NB4 (cell line): ENCODE results near the gene RABEP2.

Source experiments
- DNase-seq: peaks from one replicate; pipeline ENCODE4 v3.0.0; 2010; ENCODE audit warnings: low read depth
- H3K4me3 ChIP-seq: one replicate; pipeline ENCODE4 v1.5.1; 2011; ENCODE audit warnings: mild to moderate bottlenecking, low read depth, low read length, moderate library complexity
- CTCF ChIP-seq: IDR thresholded peaks from one replicate; pipeline ENCODE4 v1.5.1; 2012; ENCODE audit warnings: low read depth, low read length
- MAX ChIP-seq: IDR thresholded peaks from 2 replicates; pipeline ENCODE4 v1.6.1; 2011; ENCODE audit warnings: low read depth, low read length
- MYC ChIP-seq: IDR thresholded peaks from 2 replicates; pipeline ENCODE4 v1.6.1; 2011; ENCODE audit warnings: low read depth, low read length
- POLR2A ChIP-seq: IDR thresholded peaks from 2 replicates; pipeline ENCODE4 v1.6.1; 2011; ENCODE audit warnings: mild to moderate bottlenecking; ENCODE audit not compliant: insufficient read length; ENCODE audit errors: extremely low read depth

The RABEP2 gene

GRCh38 chr16:28964072-28964471 is 39.0 kb upstream of the RABEP2 start:
- no peak overlapping the region for H3K4me3 ChIP-seq
- DNase-seq = no peak
- TF ChIP-seq MAX = no peak
- no peak for TF ChIP-seq MYC
- TF ChIP-seq POLR2A = no peak
- no peak for TF ChIP-seq CTCF

- no peak for DNase-seq
- H3K4me3 ChIP-seq = no peak overlapping the region
- TF ChIP-seq MYC (no peak), CTCF (no peak), POLR2A (no peak), MAX (no peak)
Observed at GRCh38 chr16:28958836-28959235, 33.8 kb upstream of the RABEP2 start.

GRCh38 chr16:28958216-28958615 is 33.2 kb upstream of the RABEP2 start:
- H3K4me3 ChIP-seq = no peak overlapping the region
- no peak for DNase-seq
- TF ChIP-seq POLR2A (no peak), MAX (no peak), MYC (no peak), CTCF (no peak)

- peak overlapping the region; percentile 88 for H3K4me3 ChIP-seq
- DNase-seq = peak; percentile 56
- TF ChIP-seq MAX = no peak
- no peak for TF ChIP-seq POLR2A
- TF ChIP-seq MYC = no peak
- TF ChIP-seq CTCF = no peak
Observed at GRCh38 chr16:28951410-28951943, 26.4 kb upstream of the RABEP2 start.

- H3K4me3 ChIP-seq = peak within 1 kb of the TSS; percentile 88
- TF ChIP-seq CTCF = no peak
- TF ChIP-seq MYC = peak; percentile 48
- TF ChIP-seq MAX = 0 out of 2 replicates have a peak, but pooled peaks have one; percentile 35
- peak; percentile 76 for TF ChIP-seq POLR2A
- peak; percentile 99 for DNase-seq
Observed at GRCh38 chr16:28950648-28951409, 25.8 kb upstream of the RABEP2 start, which contains the start of gene NFATC2IP. Gene NFATC2IP, plus strand, starts transcription at chr16:28950937. Its CDS starts 75 bp downstream, at chr16:28951012.
